ENCODE measurements around the gene TEDC2.
"Not testable (repeated sequence)": the region's sequence is repeated elsewhere in the genome, so short reads cannot be mapped to it uniquely, and the experiment has no call there.

Gene TEDC2

DNA sequence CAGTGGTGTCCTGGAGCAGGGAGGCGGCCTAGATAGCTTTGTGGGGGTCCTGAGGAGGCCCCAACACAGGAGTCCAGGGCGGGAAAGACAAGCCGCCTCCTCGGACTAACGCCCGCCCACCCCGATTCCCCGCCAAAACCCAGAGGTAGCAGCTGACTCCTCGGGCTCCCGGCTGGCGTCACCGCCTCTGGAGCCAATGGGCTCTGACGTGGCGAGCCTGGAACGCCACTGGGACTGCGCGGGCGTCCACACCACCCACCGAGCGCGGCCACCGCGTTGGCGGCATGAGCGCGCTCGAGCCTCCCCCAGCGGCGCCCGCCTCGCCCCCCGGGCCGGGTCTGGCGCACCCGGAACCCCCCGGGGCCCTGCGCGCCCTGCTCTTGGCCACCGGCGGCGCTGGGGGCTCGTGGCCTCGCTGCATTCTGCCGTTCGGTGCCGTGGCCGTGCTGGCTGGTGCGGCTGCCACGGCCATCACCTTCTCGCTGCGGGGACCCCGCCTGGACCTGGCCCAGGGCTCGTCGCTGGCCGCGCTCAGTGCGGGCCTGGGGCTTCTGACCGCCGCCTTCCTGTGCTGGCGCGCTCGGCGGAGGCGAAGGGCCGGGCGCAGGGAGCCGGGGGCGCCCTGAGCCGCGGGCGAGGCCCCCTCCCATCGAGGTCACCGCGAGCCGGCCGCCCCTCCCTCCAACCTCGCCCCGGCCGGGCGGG is 7.8 kb downstream of the TEDC2 start:
- peak; percentile 37 for DNase-seq

DNA sequence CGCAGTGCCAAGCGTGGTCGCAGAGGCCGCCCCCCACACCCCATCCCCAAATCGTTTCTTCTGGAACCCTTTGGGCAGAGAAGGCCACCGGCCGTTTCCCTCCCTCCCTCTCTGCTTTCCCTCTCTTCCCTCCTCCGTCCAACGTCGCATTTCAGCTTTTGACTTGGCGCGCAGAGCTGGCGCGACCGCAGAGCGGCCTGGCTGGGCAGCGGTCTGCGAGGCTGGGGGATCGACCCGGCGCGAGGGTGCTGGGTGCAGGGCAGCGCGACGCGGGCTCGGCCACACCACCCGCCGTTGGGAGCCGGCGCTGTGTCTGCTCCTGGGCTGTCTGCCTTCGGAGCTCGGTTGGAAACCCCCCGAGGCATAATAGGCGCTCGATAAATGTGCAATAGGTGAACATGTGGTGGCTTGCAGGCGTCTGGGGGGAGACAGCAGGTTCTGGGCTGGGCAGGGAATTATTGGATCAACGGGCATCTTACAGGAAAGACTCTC is 8.4 kb downstream of the TEDC2 start:
- no peak for DNase-seq

DNA sequence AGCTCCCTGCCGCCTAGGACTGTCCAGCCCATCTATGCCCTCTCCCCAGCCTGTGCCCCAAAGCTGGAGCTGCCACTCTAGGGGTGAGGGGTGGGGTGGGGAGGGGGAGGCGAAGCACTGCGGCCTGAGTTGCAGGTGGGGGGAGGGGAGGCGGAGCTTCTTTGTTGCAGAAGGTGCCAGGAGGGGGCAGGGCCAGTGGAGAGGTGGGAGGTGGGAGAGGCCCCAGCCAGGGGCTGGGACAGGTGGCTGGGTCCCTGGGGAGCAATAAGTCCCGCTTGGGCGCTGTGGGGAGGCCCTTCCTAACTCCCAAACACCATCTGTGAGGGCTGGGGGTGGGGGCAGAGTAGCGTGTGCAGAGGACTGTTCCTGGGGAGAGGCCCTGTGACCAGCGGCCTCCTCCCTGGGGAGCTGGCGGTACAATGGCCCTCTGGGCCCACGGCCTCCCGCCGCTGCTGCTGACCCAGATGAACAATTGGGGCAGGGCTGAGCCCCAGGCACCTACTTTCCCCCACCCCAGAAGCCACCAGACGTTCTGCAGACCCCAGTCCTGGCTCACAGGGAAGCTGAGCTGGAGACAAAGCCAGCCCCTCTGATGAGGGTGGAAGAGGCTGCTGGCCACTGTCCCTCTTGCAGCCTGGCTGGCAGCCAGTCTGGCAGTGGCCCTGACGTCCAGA is 9.0 kb downstream of the TEDC2 start:
- peak; percentile 63 for DNase-seq

DNA sequence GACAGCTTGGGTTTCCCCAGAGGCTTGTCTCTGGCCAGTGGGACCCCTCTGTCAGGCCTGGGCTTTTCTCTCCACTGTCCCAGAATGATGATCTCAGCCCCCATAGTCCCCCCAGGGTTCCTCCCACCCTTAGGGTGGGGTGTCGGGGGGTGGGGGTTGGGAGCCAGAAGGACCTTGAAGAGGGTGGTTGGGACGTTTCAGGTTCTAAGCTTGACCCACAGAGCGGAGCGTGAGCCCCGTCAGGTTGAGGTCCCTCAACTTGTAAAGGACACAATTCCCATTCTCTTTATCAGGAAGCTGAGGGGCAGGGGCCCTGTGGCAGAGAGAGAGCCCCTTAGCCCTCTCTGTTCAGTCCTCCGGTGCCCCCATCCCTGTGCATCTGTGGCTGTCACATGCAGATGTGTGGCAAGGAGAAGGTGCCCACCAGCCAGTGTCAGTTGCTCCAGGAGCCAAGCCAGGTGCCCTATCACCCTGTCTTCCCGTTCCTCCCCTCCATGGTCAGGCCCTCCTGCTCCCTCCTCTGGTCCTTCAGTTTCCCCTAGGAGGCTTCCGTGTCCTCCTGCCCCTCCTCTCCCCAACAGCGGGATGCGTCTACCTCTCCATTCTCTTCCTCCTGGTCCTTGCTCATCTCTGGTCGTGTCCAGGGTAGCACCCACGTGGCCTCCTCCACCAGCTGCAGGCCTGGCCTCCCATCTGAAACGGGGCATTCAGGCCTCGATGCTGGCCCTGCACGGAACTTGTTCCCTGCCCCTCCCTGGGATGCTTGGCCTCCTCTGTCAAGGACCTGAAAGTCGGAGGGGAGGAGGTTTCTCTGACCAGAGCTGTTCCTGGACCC is 9.7 kb downstream of the TEDC2 start:
- peak; percentile 30 for DNase-seq

DNA sequence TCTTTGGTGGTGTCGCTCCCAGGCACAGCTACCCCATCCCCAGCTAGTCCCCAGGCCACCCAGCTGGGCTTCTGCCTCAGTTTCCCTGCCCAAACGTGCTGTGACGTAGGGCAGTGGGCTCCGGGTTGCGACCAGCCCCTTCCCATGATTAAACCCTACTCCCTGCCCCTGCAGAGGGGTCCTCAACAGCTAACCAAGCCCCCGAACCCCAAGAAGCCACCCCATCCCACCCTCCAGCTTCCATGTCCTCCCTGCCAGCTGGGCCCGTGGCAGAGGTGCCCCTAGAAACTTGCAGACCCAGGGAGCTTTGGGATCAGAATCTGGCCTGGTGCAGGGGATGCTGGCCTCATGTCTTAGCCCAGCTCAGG is 10.3 kb downstream of the TEDC2 start:
- no peak for DNase-seq

DNA sequence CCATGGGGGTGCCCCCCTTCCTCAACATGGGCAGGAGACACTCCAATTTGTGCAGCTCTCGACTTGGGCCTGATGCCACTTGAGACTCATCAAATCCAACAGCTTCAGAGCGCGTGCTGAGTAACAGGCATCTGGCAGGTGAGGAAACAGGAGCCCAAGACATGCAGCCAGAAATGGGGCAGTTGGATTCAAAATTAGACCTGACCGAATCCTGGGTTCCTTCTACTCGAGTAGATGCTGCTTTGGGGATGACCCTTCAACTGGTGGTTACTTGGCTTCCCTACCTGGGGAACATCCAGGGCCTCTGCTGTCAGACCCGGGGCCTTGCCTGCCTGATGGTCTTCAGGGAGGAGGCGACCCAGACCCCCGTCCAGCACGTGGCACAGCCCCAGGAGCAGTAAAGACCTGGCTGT is 10.7 kb downstream of the TEDC2 start:
- peak; percentile 21 for DNase-seq

DNA sequence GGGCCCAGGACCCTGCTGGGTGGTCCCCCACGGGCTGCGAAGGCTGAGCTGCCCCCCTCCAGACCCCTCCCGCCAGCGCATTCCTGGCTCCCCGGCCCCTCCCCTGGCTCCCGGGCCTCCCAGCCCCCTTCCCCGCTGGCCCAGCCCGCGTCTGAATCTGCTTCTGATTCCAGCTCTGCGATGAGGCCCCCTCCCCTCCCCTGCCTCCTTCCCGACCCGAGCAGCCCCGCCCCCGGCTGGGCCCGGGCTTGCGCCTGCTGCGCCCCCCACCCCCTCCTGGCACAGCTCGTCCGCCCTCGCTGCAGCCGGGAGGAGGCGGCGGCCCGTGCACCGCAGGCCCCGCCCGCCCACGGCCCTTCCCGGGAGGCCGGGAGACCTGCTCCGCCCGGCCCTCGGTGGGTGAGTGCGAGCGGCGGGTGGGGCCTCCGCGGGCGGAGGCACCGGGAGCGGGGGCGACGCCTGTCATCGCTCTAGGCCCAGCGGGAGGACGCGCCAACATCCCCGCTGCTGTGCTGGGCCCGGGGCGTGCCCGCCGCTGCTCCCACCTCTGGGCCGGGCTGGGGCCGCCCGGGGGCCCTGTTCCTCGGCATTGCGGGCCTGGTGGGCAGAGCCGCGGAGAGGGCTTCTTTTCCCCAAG is 11.2 kb downstream of the TEDC2 start, which contains the start of gene NTN3:
TSS of gene NTN3 (plus strand) at position 282 of the 637 bp plus-strand sequence. CDS start 405 bp downstream, outside the sequence.
- no peak for DNase-seq

DNA sequence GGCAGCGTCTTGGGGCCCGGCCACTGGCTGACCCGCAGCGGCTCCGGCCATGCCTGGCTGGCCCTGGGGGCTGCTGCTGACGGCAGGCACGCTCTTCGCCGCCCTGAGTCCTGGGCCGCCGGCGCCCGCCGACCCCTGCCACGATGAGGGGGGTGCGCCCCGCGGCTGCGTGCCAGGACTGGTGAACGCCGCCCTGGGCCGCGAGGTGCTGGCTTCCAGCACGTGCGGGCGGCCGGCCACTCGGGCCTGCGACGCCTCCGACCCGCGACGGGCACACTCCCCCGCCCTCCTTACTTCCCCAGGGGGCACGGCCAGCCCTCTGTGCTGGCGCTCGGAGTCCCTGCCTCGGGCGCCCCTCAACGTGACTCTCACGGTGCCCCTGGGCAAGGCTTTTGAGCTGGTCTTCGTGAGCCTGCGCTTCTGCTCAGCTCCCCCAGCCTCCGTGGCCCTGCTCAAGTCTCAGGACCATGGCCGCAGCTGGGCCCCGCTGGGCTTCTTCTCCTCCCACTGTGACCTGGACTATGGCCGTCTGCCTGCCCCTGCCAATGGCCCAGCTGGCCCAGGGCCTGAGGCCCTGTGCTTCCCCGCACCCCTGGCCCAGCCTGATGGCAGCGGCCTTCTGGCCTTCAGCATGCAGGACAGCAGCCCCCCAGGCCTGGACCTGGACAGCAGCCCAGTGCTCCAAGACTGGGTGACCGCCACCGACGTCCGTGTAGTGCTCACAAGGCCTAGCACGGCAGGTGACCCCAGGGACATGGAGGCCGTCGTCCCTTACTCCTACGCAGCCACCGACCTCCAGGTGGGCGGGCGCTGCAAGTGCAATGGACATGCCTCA is 12.0 kb downstream of the TEDC2 start:
- DNase-seq = no peak

DNA sequence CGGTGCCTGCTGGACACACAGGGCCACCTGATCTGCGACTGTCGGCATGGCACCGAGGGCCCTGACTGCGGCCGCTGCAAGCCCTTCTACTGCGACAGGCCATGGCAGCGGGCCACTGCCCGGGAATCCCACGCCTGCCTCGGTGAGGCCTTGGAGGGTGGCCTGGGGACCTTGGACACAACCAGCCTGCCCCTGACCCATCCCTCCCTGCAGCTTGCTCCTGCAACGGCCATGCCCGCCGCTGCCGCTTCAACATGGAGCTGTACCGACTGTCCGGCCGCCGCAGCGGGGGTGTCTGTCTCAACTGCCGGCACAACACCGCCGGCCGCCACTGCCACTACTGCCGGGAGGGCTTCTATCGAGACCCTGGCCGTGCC is 12.6 kb downstream of the TEDC2 start:
- DNase-seq = no peak

DNA sequence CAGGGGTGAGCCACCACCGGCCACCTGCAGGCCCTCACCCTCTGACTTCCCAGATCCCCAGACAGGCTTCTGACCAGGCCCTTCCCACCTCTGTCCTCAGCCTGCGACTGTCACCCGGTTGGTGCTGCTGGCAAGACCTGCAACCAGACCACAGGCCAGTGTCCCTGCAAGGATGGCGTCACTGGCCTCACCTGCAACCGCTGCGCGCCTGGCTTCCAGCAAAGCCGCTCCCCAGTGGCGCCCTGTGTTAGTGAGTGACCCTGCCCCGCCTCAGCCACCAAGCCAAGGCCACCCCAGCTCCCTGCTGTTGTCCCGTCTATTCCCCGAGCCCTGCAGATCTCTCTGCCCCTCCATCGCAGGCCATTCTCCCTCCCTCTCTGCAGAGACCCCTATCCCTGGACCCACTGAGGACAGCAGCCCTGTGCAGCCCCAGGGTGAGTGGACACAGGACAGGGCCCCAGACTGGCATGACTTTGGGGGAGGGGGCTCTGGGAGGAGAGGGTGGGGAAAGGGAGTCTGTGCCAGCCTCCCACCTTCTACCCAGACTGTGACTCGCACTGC is 13.1 kb downstream of the TEDC2 start:
- no peak for DNase-seq

DNA sequence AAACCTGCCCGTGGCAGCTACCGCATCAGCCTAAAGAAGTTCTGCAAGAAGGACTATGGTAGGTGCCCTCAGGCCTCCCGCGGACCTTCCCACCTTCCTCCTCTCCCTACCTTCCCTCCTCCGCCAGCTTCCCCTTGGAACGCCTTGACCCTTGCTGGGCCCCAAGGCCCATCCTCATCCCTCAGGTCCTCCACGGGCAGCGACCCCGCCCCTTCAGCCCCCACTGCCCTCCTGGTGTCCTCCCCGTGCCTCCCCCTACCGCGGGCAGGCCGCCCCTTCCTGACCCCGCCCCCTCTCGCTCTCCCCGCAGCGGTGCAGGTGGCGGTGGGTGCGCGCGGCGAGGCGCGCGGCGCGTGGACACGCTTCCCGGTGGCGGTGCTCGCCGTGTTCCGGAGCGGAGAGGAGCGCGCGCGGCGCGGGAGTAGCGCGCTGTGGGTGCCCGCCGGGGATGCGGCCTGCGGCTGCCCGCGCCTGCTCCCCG is 13.6 kb downstream of the TEDC2 start:
- DNase-seq = no peak

DNA sequence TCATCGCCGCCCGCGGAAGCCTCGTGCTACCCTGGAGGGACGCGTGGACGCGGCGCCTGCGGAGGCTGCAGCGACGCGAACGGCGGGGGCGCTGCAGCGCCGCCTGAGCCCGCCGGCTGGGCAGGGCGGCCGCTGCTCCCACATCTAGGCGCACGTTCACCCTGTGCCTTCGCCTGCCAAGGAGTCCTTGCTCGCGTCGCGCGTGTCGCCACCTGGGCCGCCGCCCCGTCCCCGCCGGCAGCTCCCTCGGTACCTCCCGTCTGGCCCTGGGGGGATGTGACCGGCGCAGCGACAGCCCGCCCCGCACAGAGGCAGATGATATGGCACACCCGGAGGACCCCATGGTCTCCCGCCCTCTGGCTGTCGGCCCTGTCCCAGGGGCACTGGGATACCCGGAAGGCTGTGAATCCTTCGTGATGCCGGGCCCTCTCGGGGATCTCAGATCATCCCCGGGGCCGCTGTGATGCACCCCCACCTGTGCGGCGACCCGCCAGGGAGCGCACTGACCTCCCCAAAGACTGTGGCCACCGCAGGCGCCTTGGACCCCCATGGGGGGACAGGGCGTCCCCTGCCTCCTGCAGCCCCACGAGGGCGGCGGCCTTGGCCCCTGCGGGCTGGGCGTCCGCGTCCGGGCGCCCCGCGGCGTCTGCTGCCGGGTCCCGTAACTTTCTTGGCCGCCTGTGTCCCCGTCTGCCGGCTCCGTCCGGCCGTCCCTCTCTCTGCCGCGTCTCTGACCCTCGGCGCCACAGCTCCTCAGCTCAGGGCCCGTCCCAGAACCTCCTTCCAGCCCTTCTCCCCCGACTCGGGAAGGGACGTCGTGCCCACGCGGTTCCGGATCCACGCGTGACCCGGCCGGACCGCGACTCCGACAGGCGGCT is 14.3 kb downstream of the TEDC2 start:
- DNase-seq = no peak

DNA sequence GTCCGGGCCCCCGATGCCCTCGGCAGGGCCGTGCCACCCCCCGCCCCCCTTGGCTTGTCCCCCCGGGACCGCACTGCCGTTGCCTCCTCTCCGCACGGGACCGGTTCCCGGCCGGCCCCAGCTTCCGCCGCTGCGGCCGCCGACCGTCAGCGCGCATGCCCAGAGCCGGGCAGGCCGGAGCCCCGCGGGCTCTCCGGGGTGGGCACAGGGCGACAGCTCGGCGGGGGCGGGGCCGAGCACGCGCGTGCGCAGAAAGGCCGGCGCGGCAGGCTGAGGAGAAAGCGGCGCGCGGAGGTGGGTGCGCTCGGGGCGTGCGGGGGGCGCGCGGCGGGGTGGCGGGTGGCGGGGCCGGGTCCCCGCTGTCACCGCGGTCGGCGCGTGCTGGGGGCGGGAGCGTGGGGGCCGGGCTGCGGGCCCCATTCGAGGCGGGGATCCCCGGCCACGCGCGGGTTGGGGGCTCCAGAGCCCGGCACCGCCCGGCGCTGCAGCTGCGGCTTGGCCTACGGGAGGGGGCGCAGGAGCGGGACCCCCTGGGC is 15.0 kb downstream of the TEDC2 start, which contains the start of gene TBC1D24:
TSS of gene TBC1D24 (plus strand) at position 251 of the 536 bp plus-strand sequence. CDS start 21,022 bp downstream, outside the sequence.
- peak; percentile 34 for DNase-seq

DNA sequence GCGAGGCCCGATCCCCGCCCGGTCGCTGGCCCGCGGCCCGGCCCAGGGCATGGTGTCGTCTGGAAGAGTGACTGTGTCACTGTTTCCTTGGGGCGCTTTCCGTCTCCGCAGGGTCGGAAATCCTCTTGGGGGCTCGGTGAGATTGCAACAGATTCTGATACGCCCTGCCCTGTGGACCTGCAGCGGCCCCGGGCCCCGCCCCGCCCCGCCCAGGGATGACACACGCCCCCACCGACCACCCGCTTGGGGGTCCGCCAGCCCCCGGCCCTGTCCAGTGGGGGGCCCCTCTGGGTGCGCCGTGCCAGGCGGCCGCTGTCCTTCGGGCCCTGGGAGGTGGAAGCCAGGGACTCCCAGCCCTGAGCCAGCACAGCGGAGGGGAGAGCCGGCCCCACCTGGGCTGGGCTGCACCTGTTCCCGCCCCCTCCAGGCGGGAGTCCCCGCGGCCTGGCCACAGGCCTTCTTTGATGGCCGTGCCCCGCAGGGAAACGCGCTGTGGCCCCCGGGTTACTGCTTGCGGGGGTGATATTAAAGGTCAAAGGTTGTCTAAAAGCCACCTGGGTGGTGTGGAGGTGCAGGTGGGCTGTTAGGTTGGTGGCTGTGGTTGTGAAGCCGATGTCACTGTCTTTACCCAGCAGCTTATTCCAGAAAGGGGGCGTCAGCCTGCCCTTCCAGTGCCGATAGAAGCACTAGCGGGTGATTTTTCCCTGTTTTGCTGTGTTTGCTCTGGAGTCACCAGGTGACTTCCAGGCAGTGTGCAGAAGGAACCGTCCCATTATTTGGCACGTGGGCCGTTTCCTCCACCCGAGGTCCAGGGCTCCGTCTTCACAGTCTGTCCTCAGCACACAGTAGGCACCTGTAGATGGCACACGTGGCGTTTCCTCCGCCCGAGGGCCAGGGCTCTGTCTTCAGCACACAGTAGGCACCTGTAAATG is 15.8 kb downstream of the TEDC2 start:
- DNase-seq = no peak

DNA sequence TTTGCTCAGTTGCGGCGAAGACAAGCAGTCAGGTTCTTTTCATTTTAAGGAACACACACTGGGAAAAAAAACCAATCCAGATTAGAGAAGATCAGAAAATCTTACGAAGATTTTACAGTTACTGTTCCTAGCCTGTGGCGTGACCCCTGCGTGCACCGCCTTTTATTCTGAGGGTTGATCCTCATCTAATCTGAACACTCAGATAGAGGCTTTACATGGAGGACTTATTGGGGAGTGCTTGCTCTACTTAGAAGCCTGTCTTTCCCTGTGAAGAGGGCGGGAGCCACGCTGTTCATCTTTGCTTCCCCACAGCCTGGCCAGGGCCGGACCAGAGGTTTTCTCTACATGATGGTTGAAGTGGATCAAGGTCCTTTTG is 16.4 kb downstream of the TEDC2 start:
- no peak for DNase-seq

DNA sequence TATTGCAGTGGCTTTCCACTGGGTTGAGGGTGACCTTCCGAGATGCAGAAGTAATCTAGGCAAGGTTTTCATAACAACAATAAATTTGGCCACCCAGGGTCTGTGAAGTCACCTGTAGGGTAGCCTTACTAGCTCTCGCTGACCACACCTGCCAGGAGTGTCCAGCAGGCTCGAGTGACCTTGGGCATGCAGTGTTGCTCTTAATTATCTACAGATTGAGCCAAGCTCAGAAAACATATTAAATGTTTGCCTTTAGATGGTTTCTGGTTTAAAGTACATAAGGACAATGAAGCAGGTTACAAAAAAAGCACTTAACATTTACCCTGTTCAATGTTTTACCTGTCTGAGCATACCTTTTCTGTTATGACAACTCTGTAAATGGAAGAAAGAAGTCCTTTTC is 16.8 kb downstream of the TEDC2 start:
- no peak for DNase-seq

DNA sequence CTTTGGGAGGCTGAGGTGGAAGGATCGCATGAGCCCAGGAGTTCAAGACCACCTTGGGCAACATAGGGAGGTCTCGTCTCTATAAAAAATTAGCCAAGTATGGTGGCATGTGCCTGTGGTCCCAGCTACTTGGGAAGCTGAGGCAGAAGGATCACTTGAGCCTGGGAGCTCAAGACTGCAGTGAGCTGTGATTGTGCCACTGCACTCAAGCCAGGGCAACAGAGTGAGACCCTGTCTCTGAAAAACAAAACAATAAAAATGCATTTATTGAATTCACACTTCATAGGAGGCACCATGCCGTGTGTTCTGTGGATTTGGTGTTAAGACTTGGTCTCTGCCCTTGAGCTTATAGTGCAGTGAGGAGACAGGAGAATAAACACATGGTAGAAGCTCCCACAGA is 17.4 kb downstream of the TEDC2 start:
- no peak for DNase-seq

DNA sequence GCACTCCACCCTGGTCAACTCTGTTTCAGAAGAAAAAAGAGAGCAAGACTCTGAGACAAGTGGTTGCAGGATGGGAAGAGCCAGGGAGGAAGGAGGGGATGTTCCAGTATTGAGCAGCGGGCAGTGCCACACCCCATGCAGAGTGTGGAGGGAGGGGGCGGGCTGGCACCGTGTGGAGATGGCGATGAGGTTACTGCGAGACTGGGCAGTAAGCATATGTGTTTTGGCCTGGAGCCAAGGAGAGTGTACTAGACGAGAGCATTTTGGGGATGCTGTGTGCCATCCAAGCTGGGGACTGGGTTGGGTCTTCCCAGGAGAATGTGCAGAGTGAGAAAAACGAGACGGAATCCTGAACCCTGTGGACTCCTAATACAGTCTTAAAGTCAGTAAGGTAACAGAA is 18.4 kb downstream of the TEDC2 start:
- DNase-seq = no peak

DNA sequence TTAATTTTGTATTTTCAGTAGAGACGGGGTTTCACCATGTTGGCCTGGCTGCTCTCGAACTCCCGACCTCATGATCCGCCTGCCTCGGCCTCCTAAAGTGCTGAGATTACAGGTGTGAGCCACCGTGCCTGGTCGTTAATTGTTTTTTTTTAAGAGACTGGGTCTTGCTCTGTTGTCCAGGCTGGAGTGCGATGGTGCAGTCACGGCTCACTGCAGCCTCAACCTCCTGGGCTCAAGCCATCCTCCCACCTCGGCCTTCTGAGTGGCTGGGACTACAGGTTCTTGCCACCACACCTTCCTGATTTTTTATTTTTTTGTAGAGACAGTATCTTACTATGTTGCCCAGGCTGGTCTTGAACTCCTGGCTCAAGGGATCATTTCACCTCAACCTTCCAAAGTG is 20.1 kb downstream of the TEDC2 start:
- DNase-seq = not testable (repeated sequence)

Data from NCI-H510A treated with DMSO at 0.1 percent for 48 hours (cell line).